GM18867 (cell line): ENCODE results near the gene CTAG1B.
A peak's percentile ranks its signal among the peaks of the same experiment; 100 is the strongest.
"Not testable (repeated sequence)": the region's sequence is repeated elsewhere in the genome, so short reads cannot be mapped to it uniquely, and the experiment has no call there.

Experiments used
- ATAC-seq: cut with Tn5 transposase; IDR thresholded peaks from one replicate; pipeline ENCODE4 v1.9.1; 2021; ENCODE audit warnings: mild to moderate bottlenecking, moderate library complexity; ENCODE audit not compliant: unreplicated experiment

CTAG1B gene

GRCh38 chrX:154590415-154590814 lies 28.7 kb downstream of the CTAG1B start:
- ATAC-seq: not testable (repeated sequence)

GRCh38 chrX:154584585-154585183 lies 34.4 kb downstream of the CTAG1B start, which contains the start of gene CTAG1A:
Gene CTAG1A (plus strand): TSS chrX:154585133. CDS start chrX:154585207, 74 bp downstream.
- not testable (repeated sequence) for ATAC-seq

- ATAC-seq: not testable (repeated sequence)
These were observed 36.1 kb downstream of the CTAG1B start for GRCh38 chrX:154582994-154583393.

- ATAC-seq: peak; percentile 48
These were observed 44.0 kb downstream of the CTAG1B start for GRCh38 chrX:154575076-154575475.

GRCh38 chrX:154573061-154573460 lies 46.0 kb downstream of the CTAG1B start:
- not testable (repeated sequence) for ATAC-seq

GRCh38 chrX:154570361-154570760 lies 48.7 kb downstream of the CTAG1B start:
- ATAC-seq: not testable (repeated sequence)
